Activated T-cell treated with anti-CD3 and anti-CD28 coated beads for 1 hour (primary cell): ENCODE data around the gene RUNDC1.

Experiments used
- DNase-seq: peaks from one replicate; pipeline ENCODE4 v3.0.0-alpha.2; 2020; ENCODE audit warnings: low read depth

Gene RUNDC1

GRCh38 chr17:43019418-43019817 lies 39.1 kb downstream of the RUNDC1 start:
- no peak for DNase-seq

DNA sequence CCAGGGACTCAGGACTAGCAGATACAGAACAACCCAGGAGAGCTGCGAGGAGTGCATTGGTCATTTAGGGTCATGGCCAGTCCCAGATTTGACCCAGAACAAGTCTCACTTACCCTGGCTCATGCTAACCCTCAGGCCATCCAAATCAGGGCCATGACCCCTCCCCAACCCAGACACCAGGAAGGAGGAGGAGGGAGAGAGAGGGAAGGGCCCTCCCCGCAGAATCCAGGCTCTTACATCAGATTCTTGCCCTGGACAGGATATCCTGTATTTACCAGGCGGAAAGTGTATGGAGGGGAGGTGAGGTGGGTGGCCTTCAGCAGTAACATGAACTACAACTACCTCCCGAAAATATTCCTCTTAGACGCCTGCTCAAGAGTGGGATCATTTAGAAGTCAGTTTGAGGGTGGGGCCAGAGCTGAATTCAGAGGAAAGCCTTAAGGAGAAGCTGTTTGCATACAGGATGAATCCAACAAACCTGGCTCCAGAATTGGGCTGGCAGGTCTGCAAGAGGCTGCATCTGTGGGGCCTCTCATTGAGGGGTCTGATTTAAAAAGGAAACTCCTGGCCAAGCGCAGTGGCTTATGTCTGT lies 39.8 kb downstream of the RUNDC1 start:
- DNase-seq: no peak

- peak; percentile 34 for DNase-seq
These were observed 40.7 kb downstream of the RUNDC1 start for GRCh38 chr17:43020789-43021740.

DNA sequence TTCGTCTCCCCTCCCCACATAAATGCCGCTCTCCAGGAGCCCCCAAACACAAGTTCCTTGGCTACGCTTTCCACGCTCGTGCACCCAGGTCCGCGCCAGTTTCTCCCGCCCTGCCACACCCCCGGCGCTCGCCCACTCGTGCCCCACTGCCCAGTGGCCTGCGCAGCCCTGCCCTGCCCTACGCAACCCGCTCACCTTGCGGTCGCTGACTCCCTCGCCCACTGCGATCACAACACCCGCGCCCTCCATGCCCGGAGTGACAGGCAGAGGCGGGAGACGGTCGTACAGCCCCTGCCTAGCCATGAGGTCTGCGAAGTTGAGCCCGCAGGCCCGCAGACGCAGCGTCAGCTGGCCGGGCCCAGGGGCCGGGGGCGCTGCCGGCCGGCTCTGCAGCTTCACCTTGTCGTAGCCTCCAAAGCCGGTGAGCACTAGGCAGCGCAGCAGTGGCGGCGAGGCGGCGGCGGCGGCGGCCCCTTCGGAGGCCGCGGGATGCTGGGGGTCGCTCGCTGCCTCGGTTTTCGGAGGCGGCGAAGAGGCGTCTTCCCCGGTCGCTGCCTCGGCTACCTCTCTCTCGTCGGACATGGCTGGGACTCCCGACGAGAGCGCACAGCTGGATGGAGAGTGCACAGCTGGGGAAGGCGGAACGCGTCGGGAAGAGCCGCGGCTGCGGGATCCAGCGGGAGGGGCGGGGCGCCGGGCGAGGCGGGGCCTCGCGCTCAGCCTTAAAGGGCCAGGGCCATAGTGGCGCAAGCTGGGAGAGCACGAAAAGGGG lies 41.6 kb downstream of the RUNDC1 start, which contains the start of gene VAT1:
Gene VAT1 (minus strand): TSS at position 645 of the 772 bp plus-strand sequence. CDS start 63 bp downstream, at position 582.
- peak; percentile 61 for DNase-seq

DNA sequence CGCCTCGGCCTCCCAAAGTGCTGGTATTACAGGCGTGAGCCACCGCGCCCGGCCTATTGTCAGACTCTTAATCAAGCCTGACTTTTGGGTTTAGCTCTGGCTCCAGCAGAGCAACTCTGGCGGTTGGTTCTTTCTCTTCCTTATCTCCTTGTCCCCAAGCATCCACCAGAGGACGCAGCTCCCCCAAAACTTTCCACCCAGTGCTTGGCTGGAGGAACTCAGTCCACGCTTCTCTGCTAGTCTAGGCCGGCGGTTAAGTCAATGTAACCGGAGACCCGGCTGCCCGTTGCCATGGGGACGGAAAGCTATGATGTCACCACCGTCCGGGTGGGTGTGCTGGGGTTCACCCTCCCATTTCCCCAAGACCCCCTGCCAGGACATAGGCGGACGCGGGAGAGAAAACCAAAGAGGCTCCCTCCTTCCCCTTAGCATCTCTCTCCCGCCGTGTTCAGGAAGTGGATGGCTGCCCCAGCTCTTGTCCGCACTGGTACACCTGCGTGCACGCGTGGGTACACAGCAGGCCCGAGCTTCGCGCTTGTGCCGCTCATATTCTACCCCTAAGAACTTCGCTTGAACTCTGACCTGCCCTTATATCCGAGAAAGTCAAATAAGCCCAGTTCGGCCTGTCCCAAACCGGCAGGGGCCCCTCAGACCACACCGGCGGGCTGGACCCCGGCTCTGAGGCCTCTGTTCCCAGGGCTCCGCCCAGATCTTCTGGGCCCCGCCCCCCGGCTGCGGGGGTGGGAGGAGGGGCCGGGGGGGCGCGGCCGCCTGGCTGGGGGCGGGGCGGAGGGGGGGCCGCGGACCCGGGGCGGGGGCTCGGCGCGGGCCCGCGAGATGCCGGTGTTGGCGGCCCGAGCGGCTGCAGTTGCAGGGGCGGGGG lies 44.3 kb downstream of the RUNDC1 start, which contains the start of gene RND2:
Gene RND2 (plus strand): TSS at position 825 of the 883 bp plus-strand sequence. CDS start 117 bp downstream, outside the sequence.
- peak; percentile 67 for DNase-seq

- no peak for DNase-seq
These were observed 44.9 kb downstream of the RUNDC1 start for GRCh38 chr17:43025290-43025657.

DNA sequence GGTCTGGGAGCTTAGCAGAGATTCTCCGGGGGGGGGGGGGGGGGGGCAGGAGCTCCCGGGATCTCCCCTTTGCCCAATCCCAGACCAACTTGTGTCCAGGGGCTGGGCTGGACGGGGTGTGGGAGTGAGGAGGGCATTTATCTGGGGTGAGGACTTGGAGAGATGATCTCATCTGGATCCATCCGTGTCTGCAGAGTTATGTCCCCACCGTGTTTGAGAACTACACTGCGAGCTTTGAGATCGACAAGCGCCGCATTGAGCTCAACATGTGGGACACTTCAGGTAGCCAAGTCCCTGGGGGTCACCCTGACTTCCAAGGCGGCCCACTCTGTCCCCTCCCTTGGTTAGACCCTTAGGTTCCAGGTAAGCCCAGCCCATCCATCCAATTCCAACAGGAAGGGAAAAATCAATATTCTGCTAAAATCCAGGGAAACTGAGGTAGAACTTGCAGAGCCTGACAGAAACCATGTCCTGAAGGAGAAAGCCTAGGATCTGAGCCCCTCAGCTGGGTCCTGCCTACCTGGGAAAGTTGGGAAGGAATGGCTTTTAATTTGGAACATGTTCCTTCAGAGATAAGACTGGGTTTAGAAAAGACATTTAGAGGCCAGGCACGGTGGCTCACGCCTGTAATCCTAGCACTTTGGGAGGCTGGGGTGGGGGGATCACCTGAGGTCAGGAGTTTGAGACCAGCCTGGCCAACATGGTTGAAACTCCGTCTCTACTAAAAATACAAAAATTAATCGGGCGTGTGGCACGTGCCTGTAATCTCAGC lies 45.6 kb downstream of the RUNDC1 start:
- DNase-seq: no peak

DNA sequence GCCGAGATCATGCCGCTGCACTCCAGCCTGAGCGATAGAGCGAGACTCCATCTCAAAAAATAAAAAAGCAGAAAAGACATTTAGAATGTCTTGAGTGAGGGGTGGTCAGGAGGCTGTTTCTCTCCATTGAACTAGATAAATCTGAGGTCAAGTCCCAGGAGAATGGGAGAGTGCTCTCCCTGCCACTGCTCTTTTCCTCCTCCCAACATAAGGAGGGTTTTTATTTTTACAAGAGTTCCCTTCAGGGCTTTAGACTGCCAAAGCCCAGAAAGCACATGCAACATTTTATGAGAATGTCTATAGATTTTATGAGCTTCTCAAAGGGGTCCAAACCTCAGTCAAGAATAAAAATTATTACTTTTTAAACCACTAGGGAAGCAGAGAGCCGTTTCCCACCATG lies 46.2 kb downstream of the RUNDC1 start:
- no peak for DNase-seq

- DNase-seq: no peak
These were observed 47.0 kb downstream of the RUNDC1 start for GRCh38 chr17:43027091-43028032.

- no peak for DNase-seq
These were observed 48.0 kb downstream of the RUNDC1 start for GRCh38 chr17:43028221-43028861.

DNA sequence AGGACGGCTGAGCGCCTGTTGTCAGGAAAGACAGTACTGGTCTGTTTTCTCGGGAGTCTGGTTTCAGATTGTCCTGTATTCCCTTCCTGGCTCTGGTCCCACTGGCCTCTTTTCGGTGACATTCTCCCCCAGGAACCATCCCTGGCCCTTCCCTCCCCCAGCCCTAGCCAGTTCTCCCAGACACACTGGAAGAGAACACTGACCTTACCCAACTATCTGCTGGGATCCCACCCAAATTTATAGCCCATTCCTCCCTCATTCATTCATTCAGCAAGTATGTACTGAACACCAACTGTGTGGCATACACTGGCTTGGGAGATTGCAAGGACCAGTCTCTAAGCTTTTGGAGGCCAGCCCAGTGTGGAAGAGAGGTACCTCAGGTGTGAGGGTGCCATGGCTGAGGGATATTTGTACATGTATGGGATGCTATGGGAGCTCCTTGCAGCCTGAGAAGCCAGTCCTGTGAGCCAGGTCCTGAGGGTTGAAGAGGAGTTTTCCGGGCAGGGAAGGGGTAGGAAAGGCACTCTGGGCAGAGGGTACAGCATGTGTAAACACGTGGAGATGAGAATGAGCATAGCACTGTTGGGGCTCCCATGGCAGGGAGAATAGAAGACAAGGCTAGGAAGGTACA lies 49.9 kb downstream of the RUNDC1 start:
- DNase-seq: no peak

DNA sequence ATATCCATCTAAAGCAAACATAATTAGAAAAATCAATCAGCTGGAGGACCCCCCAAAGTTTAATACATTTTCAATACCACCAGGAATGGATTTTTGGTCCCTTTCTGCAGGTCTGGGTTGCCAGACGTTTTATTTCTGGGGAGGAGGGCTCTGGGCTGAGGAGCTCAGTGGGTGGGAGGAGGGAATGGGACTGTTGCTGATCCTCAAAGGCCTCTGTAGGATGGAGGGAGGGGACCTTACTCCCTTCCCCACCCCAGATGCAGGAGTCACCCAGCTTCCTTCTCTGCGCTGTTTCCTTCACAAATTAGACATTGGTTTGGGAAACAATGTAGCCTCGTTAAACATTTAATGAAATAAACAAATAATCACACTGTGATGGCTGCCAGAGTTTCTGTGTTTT lies 51.3 kb downstream of the RUNDC1 start:
- DNase-seq: no peak

DNA sequence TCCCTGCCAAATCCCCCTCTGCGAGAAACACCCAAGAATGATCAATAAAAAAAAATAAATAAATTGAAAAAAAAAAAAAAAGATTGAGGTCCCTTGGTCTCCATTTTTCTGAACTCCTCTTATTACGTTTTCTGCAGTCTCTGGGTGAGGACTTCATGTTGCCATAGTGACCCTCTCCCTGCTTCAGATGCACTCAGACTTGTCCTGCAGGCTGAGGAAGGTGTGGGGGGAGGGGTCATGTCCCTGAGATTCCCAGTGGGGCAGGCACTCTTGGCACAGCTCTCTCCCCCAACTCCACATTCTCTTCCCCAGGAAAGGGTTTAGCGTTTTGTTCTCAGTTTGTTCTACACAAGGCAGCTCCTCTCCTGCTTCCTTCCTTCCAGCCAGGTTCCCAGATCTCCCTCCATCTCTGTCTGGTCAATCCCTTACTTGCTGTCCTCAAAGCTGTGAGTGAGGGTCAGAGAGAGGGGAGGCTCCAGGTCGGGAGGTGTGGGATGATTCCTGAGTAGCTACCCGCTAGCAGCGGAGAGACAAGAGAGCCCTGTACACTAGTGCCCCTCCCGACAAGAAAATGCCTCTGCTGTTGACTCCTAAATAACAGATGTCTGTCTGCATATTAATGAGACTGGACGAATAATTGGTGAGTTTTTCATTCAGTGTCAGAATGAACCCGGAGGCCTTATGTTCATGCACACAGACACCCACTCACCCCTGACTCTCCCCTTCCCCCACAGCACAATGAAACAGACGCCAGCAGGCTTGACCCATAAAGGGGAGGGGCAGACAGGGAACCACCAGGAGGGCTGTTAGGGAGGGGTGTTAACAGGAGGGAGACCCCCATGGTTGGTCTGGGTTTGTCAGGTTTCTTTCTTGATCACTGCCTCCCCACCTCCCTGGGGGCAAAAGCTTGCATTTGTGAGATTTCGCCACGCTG lies 53.9 kb downstream of the RUNDC1 start:
- no peak for DNase-seq

- no peak for DNase-seq
These were observed 54.5 kb downstream of the RUNDC1 start for GRCh38 chr17:43034894-43035293.

GRCh38 chr17:43039646-43040045 lies 59.3 kb downstream of the RUNDC1 start:
- no peak for DNase-seq

DNA sequence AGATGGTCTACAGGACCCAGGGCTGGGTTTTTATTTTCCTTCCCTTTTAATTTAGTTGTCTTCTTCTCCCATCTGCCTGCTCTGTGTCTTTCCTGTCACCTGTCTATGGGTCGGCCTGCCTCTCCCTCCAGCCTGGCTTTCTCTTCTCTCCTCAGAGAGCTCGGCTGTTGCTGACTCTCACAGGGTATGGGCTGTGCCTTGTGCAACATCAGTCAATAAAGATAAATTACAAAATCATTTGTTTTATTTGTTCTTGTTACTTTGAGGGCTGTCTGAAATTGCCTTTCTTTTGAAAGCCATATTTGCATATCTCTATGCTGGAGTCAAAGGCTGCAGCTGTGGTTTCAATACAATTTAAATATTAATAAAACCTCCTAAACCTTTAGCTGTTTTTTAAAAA lies 60.3 kb downstream of the RUNDC1 start:
- no peak for DNase-seq

DNA sequence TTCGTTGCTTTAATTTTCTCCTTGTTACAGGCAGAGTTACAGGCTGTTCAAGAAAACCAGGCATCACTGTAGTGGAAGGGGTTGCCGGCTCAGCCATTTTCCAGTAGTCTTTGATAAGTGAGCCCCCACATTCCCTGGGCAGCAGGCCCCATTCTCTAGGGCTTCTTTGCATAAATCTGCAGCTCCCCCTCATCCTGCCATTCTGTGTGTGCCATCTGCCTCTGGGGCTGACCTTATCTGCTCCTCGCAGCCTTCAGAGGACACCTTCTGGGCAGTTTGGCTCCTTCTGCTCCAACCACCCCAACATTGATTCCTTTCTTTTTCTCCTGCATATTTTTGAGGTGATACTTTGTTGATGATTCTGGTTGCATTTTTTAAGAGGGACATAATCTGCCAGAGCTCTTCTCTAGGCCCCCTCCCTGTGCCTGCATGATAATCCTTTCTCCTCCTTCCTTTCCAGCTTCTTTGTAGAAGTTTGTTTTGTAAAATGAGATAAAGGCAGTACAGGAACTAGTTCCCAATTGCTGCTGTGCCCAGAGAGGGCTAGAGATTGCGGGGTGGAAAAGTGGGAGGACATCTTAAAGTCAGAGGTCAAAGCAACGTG lies 61.8 kb downstream of the RUNDC1 start:
- no peak for DNase-seq
